ENCODE data around the gene ATXN1.

ATXN1 gene

GRCh38 chr6:16403831-16404230 is 357.4 kb downstream of the ATXN1 start:
- POLR2A ChIA-PET, result no interaction called here
- CTCF ChIA-PET, result interaction anchor here (0.7 to 4.2 kb wide), 13 partner anchors 10 to 359 kb away, joined by 3 to 28 read pairs (median 3); partner anchors contain the start of gene ATXN1
- no peak for DNase-seq (ENCODE audit: extremely low spot score)
- TF ChIP-seq, protein P1, sequence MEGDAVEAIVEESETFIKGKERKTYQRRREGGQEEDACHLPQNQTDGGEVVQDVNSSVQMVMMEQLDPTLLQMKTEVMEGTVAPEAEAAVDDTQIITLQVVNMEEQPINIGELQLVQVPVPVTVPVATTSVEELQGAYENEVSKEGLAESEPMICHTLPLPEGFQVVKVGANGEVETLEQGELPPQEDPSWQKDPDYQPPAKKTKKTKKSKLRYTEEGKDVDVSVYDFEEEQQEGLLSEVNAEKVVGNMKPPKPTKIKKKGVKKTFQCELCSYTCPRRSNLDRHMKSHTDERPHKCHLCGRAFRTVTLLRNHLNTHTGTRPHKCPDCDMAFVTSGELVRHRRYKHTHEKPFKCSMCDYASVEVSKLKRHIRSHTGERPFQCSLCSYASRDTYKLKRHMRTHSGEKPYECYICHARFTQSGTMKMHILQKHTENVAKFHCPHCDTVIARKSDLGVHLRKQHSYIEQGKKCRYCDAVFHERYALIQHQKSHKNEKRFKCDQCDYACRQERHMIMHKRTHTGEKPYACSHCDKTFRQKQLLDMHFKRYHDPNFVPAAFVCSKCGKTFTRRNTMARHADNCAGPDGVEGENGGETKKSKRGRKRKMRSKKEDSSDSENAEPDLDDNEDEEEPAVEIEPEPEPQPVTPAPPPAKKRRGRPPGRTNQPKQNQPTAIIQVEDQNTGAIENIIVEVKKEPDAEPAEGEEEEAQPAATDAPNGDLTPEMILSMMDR (IDR thresholded peaks at IDR 0.05; ENCODE audit: control extremely low read depth, extremely low read depth, low read depth, missing control alignments), result no peak

DNA sequence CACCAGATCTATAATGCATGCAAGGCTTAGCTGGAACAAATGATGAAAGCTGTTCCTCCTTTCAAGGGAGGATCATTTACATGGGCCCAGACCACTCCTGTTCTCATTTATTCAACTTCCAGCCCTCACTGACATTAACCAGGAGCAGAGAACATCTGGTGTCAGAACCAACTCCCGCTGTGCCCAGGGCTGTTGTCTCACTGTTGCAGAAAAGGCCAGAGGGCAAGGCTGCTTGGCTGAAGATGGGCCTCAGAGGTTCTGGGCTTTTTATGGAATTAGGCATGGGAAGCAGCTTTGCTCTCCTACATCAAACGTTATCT is 358.7 kb downstream of the ATXN1 start:
- POLR2A ChIA-PET, result no interaction called here
- TF ChIP-seq, protein P1 (IDR thresholded peaks at IDR 0.05; ENCODE audit: control extremely low read depth, extremely low read depth, low read depth, missing control alignments), result no peak
- CTCF ChIA-PET, result interaction anchor here (1.2 to 4.2 kb wide), 6 partner anchors 17 to 368 kb away, joined by 3 to 28 read pairs (median 4); no protein-coding TSS in a partner anchor
- no peak for DNase-seq (ENCODE audit: extremely low spot score)

DNA sequence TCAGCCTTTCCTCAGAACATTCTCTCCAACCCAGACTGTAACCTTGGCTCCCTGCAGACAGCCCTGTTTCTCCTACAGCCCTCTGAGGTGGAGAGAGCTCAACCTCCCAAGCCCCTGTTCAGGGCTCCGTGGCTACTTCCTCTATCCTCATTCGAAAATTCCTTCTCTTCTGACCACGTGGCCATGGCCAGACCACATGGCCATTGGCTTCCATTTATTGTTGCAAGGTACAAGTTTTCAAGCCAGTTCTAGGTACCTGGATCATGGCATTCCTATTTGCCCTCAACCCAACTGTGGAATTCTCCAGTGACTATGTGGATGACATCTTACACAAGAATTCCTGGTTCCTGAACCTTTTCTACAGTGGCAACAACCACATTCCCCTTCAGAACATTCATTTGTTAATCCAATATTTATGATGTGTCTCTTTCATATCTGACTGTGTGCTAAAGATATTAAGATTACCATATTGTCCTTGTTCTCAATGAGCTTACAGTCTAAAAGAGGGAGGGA is 361.0 kb downstream of the ATXN1 start:
- CTCF ChIA-PET, result interaction anchor here (1.0 to 2.2 kb wide), 4 partner anchors 9 to 363 kb away, joined by 3 to 11 read pairs (median 4); no protein-coding TSS in a partner anchor
- POLR2A ChIA-PET, result no interaction called here
- TF ChIP-seq, protein P1 (IDR thresholded peaks at IDR 0.05; ENCODE audit: control extremely low read depth, extremely low read depth, low read depth, missing control alignments), result no peak
- no peak for DNase-seq (ENCODE audit: extremely low spot score)

- ChIA-PET POLR2A (no interaction called here), CTCF (no interaction called here)
- TF ChIP-seq, protein P1 (IDR thresholded peaks at IDR 0.05; ENCODE audit: control extremely low read depth, extremely low read depth, low read depth, missing control alignments), result no peak
- DNase-seq (ENCODE audit: extremely low spot score), result no peak
Observed at GRCh38 chr6:16399695-16400094, 361.6 kb downstream of the ATXN1 start.

GRCh38 chr6:16399158-16399557 is 362.1 kb downstream of the ATXN1 start:
- CTCF ChIA-PET, result interaction anchor here (6.1 kb wide), 1 partner anchor 13 kb away, joined by 51 read pairs; no protein-coding TSS in a partner anchor

GRCh38 chr6:16398587-16398986 is 362.7 kb downstream of the ATXN1 start:
- ChIA-PET POLR2A (no interaction called here), CTCF (interaction anchor here (6.1 kb wide), 1 partner anchor 13 kb away, joined by 51 read pairs; no protein-coding TSS in a partner anchor)
- no peak for DNase-seq (ENCODE audit: extremely low spot score)
- TF ChIP-seq, protein P1 (IDR thresholded peaks at IDR 0.05; ENCODE audit: control extremely low read depth, extremely low read depth, low read depth, missing control alignments), result no peak

More at GRCh38 chr6:16399158-16399557, 362.1 kb downstream of the ATXN1 start:
- TF ChIP-seq, protein P1 (IDR thresholded peaks at IDR 0.05; ENCODE audit: control extremely low read depth, extremely low read depth, low read depth, missing control alignments), result no peak
- no peak for DNase-seq (ENCODE audit: extremely low spot score)
- POLR2A ChIA-PET, result no interaction called here

Measured in GM10248 (cell line).